Activated T-cell treated with anti-CD3 and anti-CD28 coated beads for 1 hour (primary cell): Measurements from ENCODE around the gene PPARD.

Source experiments
- DNase-seq: peaks from one replicate; pipeline ENCODE4 v3.0.0-alpha.2; 2020; ENCODE audit warnings: low read depth

Gene PPARD

DNA sequence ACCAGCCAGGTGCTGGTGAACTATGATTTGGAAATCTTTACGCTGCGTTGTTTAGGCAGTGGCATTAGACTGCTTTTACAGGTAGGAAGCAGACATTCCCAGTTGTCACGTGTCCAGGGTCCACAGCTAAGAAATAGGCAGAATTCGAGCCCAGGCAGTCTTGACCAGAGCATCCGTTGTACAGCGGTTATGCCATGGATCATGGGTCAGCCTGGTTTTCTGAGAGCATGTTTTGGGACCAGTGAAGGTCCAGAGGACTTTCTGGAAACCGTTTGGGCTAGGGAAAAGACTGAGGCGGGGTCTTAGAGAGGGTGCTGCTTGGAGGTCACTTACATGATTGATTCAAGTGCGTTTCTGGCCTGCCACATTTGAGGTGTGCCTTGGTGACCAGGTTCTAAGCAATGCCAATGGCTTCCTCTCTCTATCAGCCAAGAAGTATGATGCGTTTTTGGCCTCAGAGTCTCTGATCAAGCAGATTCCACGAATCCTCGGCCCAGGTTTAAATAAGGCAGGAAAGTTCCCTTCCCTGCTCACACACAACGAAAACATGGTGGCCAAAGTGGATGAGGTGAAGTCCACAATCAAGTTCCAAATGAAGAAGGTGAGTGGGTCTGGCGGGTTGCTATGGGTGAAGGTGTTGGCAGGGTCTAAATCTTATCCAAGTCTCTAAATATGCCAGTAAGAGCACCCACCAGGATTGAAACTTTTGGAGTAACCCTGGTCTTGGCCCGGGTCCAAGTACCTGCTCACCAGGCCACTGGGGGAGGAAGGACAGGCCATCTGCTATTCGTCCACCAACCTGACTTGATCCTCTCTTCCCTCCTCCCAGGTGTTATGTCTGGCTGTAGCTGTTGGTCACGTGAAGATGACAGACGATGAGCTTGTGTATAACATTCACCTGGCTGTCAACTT is 127.6 kb downstream of the PPARD start:
- DNase-seq, result no peak

DNA sequence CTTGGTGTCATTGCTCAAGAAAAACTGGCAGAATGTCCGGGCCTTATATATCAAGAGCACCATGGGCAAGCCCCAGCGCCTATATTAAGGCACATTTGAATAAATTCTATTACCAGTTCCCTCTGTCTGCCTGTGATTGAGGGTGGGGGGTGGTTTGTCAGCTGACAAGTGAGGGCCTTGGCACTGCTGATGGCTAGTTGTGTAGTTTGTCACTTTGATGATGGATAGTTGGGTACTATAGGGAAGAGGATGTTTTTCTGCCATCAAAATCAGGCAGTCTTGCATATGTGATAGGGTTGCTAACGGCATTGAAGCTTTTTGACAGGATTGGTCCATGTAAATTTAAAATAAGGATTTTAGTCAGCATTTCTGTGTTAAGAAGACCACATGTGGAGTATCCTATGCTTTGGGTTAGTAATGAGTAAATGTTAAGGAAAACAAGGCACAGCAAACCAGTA is 128.3 kb downstream of the PPARD start:
- DNase-seq, result no peak

DNA sequence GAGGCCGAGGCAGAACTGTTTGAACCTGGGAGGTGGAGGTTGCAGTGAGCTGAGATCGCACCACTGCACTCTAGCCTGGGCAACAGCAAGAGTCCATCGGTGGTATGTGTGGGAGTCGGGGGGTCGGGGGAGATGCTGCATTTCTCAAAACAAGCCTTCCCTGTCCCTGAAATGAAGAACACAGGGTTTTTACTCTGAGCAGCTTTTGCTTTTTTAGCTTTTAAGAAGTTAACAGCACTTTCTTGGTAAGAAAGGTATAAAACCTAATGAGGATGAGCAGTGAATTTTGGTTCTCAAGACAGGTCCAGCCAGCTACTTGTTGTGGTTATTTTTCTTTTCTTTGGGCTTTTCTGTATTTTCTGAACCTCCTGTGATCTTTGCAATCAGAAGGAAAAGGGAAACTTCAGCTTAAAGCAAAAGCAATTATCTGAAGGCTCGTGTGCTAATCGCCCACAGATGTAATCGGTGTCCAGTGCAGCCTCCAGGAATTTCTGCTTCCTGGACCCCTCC is 129.5 kb downstream of the PPARD start:
- no peak for DNase-seq

DNA sequence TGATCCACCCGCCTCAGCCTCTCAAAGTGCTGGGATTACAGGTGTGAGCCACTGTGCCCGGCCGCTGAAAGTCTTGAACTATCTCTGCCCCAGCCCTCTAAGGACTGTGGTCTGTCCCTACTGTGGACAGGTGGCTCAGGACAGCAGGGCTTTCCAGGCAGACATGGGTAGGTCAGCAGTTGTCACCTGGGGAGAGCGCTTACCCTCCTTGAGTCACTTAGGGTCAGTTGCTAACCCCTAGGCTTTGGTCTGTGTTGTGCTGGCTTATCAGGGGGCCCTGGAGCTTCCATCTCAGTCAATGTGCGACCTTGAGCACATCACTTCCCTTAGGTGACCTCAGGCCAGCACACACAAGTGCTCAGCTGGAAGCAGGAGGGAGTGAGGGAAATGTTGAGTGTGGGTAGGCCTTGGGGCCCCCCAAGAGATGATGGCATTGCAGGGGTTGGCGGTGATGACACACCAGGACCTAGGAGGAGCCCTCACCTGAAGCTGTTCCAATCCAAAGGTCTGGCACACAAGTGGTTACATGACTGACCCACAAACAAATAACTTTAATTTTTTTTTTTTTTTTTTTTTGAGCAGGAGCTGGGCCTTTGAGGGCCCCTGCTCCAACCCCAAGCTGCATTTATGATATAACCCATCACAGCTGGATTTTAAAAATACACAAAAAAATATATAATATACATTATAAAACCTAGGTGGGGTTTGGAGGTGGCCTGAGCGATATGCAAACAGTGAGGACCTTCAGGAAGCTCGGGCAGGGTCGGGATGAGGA is 130.9 kb downstream of the PPARD start:
- no peak for DNase-seq

DNA sequence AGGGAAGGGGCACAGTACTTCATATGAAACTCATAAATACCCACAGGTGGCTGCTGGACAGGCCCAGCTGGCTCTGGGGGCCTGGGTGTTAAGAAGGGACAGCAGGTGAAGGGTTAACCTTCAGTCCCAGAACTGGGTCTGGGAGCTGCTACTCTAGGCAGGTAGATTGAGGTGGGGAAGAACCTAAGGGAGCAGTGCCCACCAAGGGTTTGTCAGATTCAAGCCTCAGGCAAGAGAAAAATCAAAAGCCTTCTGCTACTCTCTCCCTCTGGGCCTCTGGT is 131.4 kb downstream of the PPARD start:
- DNase-seq, result no peak

DNA sequence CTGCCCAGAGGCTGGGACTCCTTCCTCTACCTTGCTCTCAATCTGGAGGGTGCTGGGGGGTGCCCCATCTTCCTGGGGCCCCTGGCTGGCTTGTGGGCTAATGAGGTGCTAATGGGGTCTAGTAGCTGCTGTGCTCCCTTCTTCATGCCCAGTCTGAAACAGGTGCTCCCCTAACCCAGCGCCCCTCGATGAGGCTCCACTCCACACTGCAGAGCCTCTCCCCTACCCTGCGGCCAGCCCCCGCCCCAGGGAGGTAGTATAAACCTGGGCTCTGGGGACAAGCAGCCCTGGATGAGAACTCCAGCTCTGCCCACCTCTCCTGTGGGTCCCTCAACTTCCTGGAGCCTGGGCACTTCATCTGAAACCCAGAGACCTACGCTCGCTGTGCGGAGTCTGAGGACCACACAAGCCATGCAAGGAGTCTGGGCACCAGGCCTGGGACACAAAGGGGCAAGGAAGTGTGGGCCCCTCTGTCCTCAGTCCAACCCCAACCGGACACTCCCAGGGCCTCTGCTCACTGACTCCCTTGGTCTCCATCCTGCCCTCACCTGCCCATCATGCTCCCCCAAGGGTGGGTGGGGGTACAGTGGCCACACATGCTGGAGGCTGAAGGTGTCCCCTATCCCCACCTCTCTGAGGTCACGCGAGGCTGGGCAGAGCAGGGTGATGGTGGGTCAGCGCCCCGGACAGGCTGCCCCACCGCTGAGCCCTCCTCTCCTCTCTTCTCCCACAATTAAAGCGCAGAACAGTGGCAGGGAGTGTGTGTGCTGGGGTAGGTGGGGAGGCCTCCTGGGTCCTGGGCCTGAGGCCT is 132.0 kb downstream of the PPARD start:
- DNase-seq, result no peak

DNA sequence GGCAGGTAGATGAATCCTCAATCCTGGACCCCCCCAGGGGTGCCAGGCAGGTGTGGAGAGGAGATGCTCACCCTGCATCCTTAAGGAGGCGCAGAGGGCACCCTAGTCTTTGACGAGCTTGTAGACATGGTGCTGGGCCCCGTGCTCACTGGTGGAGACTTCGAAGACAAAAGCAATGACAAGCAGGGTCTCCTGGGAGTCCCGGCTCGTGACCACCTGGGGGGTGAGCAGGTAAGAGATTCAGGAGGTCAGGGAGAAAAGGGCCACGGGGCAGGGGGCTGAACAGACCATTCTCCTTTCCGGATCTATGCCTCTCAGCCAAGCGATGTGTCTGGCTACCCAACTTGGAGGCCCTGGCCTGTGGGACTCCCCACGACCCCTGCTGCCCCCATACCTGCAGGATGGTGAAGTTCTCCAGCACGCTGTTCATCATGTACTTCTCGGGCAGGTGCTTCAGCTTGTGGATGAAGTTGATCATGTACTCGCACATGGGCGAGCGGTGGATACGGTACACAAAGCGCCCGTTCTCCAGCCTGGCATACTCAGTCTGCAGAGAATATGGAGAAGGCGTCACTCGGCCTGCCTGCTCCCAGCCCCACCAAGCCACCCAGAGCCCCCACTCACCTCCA is 132.7 kb downstream of the PPARD start:
- no peak for DNase-seq

DNA sequence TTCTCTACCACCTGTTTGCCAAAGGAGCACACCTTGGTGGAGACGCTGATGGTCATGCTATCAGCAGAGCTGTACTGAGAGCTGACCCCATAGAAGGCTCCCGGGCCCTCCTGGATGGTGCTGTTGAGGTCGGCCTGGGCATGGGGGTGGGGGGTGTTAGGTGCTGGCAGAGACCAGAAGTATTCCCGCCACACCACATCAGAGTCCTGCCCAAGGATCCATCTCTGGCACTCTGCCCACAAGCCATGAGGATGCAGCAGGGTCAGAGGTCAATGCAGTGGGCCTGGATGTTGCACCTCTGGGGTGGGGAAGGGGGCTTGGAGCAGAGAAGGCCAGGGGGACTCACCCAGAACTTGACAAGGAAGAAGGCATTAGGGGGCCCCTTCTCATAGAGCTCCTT is 133.2 kb downstream of the PPARD start:
- no peak for DNase-seq

DNA sequence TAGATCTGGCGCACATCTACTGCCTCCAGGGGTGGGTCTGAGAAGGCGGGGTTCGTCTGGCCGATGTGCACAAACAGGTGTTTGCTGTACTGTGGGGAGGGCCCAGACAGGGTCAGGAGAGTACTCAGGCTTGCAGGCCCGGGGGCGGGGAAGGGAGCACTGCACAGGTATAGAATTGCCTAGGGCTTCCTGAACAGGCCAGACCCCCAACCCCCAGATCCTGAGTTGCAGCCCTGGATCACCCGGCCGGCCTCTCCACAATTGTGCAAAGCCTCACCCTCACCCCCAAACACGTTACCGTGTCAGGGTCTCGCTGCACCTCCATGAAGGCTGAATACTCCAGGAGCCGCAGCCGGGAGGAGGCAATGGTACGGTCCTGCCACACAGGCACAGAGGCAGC is 133.6 kb downstream of the PPARD start:
- no peak for DNase-seq

DNA sequence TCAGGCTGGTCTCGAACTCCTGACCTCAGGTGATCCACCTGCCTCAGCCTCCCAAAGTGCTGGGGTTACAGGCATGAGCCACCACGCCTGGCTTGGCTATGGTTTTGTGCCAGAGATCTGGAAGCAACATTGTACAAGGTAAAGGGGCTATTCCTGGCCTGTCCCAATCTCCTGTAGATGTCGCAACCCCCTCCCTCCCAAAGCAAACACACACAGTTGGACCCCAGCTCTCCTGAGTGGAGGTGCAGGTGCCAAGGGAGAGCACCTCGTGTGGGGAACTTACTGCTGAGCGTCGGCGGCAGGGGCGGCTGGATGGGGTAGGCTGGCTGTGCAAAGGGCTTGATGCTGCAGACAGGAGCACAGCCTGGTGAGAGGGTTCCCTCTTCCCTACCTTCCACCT is 134.7 kb downstream of the PPARD start:
- DNase-seq, result no peak
